Central memory CD4-positive, alpha-beta T cell (primary cell): ENCODE results near the gene MIF4GD.
"Not testable (repeated sequence)": the region's sequence is repeated elsewhere in the genome, so short reads cannot be mapped to it uniquely, and the experiment has no call there.

ENCODE experiments used
- DNase-seq: peaks from one replicate; pipeline ENCODE4 v3.0.0; 2022

The MIF4GD gene

DNA sequence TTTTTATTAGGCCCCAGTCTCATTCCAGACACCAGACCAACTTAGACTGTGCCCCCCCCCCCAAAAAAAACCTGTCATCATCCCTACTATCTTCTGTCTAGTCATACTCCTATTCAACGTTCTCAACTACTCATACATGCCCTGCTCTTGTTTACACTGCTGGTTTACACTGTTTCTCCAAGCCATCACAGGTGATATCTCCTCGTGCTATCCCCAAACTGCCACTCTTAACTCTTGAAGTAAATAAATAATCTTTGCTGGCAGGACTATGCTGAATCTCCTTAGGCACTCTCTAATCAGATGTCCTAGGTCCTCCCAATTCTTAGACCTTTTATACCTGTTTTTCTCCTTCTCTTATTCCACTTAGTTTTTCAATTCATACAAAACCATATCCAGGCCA lies 13.8 kb downstream of the MIF4GD start:
- not testable (repeated sequence) for DNase-seq

DNA sequence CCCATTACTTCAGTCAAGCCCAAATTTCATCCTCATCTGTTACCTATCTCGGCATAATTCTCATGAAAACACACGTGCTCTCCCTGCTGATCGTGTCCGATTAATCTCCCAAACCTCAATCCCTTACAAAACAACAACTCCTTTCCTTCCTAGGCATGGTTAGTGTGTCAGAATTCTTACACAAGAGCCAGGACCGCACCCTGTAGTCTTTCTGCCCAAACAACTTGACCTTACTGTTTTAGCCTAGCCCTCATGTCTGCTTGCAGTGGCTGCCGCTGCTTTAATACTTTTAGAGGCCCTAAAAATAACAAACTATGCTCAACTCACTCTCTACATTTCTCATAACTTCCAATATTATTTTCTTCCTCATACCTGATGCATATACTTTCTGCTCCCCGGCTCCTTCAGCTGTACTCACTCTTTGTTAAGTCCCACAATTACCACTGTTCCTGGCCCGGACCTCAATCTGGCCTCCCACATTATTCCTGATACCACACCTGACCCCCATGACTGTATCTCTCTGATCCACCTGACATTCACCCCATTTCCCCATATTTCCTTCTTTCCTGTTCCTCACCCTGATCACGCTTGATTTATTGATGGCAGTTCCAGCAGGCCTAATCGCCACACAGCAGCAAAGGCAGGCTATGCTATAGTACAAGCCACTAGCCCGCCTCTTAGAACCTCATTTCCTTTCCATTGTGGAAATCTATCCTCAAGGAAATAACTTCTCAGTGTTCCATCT lies 14.9 kb downstream of the MIF4GD start:
- not testable (repeated sequence) for DNase-seq

DNA sequence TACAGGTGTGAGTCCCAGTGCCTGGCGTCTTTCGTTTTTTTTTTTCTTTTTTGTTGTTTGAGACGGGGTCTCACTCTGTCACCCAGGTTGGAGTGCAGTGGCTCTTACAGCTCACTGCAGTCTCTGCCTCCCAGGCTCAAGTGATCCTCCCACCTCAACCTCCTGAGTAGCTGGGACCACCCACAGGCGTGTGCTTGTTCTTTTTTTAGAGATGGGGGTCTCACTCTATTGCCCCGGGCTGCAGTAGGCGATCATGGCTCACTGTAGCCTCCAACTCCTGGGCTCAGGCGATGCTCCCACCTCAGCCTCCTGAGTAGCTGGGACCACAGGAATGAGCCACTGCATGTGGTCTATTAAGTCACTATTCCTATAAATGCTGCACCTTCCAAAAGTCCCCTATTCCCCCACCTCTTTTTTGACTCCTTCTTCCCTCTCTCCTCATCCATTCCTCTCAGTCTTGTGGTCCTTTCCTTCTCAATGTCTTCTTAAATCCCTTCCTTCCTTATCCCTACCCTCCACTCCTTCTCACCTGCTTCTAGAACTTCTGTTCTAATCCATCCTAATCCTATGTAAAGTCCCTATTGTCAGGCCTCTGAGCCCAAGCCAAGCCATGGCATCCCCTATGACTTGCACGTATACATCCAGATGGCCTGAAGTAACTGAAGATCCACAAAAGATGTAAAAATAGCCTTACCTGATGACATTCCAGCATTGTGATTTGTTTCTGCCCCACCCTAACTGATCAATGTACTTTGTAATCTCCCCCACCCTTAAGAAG lies 18.8 kb downstream of the MIF4GD start:
- no peak for DNase-seq

DNA sequence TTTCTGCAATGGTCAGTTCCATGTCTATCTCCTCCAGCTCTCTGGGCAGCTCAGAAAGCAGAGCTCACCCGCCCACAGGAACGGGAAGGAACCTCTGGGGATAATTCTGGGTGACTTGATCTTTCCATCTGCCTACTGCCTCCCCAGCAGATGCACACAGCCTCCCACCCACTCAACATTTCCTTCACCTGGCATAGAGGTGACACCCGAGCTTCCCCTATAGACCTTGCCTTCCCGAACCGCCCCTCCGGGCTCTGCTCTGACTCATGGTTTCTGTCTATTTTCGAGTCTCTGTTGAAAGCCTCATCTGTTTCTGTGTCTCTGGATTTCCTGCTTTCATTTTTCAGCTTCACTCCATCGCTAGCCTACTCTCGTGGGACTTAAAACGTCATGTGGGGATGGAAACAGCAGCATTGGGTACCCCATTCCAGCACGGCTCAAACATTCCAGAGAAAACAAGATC lies 21.0 kb downstream of the MIF4GD start:
- peak; percentile 54 for DNase-seq

DNA sequence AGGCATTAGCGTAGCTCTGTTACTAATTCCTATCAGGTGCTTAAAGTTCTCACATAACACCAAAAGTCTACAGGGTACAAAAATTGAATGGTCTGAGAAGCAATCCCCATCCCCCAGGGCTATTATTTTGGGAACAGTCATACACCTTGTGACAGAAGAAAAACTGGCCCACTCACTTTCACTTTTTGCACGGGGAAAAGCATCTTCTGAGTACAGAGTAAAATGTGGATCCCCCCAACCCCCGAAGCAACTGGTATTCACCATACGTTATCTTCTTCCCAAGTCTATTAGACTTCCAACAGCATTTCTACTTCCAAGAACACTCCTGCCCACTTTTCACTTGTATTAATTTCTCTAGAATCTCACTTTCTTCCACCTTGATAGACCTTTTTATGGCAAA lies 21.5 kb downstream of the MIF4GD start:
- no peak for DNase-seq

DNA sequence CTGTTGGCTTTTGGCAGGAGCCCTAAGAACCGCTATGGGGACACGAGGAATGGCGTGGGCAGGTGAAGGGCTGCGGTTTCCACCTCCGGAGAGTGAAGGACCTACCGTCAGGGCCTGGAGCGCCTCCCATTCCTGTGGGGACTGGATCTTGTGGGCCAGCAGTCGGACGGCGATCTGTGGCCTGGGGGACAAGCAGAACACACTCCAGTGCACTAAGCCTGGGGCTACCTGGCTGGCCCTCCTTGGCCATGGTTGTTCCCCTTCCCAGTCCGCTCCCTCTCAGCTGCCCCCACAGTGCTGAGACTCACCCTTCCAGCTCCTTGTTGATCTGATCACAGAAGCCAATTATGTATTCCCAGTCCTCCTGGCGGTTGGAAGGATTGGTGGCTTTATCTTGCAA lies 24.6 kb downstream of the MIF4GD start:
- DNase-seq: no peak

DNA sequence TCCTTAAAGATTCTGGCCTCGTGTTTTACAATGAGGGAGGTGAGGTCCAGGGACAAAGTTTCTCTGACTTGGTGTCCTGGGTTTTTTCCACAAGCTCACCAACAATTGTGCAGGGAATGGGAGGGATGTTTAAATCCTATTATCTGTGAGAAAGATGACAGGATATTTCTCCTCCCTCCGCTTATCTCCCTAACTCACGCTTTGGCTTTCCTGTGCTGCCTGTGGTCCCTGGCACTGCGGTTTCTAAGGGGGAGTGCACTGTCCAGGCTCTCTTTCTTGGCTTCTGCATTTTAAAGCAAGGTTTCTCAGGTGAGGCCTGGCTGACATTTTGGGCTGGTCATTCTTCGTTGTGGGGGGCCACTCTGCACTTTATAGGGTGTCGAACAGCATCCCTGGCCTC lies 26.0 kb downstream of the MIF4GD start:
- no peak for DNase-seq

DNA sequence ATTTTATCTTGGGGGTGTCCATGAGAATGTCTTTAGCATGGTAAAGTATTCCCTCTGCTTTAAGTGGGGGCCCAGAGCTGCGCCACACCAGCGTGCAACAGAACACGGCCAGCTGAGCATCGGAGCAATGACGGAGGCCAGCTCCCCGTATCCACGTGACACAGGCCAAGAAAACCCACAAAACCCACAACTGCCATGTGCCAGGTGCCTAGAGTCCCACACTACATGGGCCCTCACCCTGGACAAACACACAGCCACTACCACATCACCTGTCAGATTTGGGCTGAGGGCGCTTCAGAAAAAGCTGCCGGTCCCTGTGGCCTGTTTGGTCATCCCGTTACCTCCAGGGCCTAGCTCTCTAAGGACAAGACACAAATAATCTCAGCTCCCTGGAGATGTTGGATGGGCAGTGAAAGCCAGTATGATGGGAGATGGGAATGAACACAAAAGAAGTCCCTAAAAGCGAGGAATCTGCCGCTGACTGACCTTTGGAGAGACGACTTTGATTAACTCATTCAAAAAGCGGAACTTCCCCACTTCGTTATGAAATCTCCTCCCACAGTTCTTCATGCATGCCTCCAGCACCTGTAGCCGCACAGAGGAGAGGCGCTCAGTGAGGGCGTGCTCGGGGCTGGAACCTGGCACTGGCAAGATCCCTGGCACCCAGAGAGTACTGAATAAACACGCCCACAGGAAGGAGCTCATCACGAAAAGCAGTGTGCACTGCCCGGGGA lies 26.7 kb downstream of the MIF4GD start:
- DNase-seq: no peak

DNA sequence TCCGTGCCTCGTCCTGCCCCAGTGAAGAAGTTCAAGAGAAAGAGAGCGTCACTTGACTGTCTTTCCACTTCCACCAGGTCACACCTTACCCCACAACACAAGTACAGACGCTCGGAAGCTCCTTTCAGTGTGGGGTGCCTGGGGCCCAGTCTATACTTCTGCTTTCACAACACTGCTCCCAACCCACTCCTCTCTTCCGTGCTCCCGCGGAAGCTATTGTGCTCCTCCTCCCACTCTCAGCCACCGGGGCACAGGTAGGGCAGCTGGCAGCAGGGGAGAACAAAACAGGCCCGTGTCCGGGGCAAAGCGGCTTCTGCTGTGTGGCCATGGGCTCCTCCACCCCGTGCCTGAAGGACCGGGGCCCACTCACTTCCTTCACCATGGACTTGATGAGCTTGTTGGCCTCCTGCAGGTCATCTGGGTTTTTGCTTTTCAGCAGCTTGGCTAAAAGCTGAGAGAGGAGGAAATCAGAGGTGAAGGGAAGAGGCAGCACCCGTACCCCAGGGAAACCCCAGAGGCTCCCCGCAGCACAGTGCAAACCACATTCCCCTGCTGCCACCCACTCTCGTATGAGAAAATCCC lies 28.5 kb downstream of the MIF4GD start:
- DNase-seq: peak; percentile 84

DNA sequence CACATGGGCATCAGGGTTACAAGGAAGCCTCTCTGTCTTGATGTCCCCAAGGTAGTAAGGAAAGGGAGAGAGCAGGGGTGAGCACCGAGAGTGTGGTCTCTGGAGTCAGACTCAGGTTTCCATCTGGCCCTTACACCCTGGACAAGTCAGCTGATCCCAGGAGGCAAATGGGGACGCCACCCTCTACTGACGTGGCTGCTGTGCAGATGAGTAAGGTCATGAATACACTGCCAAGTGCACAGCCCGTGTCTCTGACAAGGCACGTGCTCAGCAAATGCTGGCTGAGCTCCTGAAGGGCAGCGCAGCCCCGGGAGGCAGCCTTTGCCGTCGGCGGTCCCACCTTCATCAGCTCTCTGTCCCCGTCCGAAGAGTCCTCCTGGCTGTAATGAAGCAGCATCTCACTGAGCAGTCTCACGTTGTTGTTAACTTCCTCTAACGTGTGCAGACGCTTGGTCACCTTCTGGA lies 29.0 kb downstream of the MIF4GD start:
- DNase-seq: no peak

DNA sequence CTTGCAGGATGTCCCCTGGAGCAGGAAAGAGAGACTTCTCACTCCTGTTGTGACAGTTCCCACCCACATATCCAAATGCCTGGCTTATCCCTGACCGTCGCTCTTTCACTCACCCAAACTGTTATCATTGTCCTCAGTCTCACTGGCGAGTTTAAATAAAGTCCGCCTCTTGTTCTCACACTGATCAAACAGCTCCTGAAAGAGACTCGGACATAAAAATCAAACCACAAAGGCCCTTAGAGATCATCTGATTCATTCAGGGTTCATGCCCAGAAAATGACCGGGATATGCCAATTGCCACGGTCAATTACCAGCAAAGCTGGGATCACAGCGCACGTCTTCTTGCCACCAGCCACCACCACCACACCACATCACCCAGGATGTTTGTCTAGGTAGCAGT lies 29.5 kb downstream of the MIF4GD start:
- no peak for DNase-seq

DNA sequence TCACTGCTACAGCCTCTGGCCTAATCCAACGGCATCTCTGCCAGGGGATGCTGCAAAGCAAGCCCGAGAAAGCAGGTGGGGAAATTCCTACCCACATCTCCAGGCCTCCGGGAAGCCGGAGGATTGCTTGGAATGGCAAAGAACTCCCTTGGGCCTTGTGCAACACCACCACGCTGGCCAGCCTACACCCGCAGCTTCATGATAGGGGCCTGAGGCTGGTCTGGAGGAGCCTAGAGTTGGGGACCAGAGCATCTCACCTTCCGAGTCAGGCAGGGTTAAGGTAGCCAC lies 29.9 kb downstream of the MIF4GD start:
- DNase-seq: no peak

DNA sequence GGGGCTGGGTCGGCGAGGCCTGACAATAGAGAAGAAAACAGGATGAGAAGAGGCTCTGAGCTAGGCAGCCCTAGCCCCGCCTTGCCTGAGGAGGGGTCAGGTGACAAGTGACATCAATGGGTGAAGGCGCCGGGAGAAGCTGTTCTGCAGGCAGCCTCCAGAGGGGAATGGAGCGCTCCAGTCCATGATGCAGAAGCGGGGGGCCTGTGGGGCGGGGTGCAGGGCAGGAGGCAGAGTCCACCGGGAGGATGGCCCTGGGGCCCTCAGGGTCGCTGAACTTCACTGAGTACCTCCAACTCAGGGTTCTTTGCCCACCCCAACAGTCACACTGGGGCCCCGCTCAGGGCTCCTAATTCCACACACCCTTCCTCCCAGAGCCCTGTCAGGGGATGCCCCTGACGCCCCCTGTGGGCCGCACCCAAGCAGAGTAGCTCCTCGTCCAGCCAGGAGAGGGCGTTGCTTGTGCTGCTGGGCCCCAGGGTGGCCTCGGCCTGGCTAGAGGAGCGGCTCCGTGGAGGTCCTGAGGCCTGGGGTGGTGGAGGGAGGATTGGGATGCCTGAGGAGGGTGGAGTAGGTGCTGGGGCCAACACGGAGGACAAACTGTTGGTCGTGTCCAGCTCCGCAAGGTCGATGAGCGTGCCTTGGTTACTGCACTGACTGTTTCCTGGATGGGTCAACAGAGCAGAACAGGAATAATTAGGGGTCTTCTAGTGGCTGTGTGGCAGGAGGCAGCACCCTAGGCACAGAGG lies 30.5 kb downstream of the MIF4GD start:
- no peak for DNase-seq

DNA sequence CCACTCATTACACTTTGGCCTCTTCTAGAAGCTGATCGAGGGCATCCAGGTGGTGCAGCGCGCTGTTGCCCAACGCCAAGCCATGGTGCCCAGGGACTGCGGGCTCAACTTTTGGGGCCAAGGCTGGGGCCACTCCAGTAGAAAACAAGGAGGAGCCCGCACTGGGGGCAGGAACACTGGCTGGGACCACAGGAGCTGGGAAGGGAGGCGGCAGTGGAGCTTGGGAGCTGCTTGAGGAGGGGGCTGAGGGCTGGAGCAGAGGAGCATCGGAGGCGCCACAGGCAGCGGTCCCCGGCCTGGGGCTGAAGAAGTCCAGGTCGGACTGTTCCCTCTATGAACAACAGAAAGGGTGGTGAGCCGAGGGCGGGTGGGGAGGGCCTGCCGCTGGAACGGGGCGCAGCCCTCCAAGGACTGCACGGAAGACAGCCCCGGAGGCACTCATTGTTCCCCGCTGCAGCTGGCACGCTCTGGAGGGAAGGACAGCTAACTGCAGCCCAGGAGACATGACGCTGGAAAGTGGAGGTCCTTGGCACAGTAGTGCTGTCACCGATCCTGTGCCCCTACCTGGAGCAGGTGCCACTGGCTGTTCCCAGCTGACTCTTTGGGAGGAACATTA lies 31.1 kb downstream of the MIF4GD start:
- DNase-seq: no peak

DNA sequence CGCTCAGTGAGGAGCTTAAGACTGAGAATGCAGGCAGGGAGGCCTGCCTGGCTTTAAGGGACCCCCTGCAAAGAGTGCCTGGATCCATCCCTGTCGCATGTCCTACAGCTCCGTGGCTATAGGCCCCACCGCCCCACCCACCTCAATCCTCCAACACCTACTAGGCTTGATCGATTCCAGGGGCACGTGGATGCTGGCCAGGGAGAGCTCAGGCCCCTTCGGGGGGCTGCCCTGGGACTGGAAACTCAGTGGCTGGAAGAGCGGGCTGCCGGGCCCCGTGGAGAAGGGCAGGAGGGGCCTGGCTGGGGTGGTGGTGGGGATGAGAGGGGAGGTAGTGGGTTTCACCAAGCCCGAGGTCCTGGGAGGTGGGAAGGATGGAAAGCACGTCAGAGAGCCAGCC lies 31.8 kb downstream of the MIF4GD start:
- no peak for DNase-seq

DNA sequence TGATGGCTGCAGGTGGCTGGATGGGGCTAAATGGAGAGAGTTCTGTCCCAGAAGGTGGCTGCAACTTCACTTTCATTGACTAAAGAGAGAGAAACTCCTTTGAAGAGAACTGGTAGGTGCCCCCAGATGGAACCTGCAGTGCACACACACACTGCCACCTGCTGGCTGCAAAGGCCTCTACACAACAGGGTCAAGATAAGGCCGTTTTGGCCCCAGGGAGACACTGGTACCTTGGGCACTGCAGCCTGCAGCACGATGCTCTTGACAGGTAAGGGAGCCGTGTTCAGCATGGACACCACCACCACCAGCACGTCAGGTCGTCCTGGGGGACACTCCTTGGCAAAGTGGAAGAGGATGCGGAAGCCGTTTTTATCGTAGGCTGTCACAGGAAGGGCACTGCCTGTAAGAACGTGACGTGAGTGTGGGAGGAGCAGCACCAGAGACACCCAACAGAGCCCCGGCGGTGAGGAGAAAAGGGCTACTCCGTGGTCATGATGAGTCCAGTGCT lies 32.3 kb downstream of the MIF4GD start:
- DNase-seq: peak; percentile 63

DNA sequence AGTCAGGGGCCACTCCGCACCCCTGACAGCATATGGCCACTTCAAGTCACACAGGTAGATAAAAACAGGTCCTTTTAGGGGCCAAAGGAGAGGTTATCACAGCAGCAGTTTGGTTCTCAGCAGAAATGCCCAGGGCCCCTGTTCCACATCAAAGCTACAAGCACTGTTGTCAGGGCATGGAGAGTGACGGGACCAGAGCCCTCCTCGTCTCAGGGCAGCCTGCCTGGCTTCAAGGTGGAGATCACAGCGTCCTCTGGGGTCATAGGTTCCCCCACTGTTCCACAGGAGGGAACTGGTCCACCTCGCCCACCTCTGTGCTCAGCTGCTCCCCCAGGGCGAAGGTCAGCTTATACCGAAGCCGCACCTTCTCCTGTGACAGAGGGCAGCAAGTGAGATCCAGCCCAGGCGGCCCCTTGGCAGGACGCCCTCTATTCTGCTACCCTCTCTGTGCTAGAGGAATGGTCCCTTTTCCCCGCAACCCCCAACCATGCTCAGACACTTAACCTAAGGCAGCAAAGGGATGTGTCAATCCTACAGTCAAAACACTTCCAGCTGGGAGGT lies 32.9 kb downstream of the MIF4GD start:
- DNase-seq: no peak

DNA sequence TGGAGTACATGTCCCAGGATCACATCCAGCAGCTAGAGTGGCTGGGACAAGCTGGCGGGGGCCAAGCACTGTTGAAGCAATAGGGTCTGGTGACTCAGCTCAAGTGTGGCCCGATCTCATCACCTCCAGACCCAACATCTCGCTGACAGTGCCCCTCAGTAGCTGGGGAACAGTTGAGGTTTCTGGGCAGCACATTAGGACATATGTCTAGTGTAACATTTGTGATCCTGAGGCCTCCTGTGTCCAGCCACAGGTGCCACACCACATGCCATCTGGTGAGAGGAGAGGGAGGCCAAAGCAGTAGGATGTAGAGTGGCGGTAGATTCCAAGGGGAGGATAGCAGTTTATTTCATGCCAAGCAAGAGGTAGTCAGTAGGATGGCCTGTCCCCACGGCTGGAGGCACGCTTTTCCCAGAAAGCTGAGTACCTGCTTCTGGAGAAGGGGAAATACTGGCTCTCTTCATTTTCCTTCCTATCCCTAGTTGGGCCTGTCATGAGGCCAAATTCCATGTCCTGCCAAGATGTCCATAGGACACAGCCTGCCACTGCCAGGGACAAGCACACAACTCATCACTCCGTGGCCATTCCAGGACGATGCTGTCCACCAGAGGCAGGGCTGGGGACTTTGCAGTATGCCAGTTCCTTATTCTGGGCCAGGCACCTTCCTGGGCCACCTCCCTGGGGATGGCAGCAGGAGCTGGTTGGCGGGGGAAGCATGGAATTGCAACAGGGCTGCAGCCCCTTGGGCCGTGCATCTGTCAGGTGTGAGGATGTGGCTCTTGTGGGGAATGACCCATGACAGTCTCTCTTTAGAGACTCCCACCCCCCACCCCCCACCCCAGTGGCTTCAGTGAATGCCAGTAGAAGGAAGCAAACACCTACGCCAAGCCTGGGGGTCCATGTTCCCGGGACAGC lies 33.7 kb downstream of the MIF4GD start:
- DNase-seq: no peak

DNA sequence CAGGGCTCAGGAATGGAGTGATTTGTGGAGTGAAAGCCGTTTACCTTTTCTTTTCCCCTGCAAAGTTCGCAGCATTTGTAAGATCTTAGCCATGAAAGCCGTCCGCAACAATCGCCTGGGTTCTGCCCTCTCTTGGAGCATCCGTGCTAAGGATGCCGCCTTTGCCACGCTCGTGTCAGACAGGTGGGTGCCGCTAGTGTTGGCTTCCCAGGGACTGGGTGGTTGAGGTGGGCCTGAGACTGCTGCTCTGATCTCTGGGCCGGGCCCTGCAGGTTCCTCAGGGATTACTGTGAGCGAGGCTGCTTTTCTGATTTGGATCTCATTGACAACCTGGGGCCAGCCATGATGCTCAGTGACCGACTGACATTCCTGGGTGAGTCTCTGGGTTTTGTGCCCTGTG lies 38.2 kb downstream of the MIF4GD start:
- no peak for DNase-seq

DNA sequence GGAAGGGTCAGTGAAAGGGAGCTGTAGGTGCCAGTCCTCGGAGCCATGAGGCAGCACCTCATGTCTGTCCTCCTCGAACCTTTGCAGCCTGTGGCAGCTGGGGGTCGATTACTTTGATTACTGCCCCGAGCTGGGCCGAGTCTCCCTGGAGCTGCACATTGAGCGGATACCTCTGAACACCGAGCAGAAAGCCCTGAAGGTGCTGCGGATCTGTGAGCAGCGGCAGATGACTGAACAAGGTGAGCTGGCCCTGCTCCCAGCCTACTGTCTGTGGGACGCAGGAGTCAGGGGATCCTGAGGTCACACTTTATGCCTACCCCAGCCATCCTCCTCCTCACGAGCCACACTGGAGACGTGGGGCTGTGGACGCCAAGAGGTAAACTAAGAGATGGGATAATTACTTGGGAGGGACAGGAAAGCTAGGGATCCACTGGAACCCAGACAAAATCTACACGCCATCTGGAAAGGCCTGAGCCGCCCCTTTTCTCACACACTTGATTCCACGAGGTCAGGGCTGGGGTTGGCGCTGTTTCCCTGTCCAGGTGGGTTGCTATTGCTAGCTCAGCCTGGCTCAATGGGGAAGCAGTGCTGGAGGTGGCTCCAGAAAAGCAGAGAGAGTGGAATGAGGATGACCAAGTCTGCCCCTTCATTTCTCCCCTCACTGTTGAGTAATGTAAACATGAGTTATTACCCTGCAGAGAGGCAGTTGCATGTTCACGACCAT lies 39.1 kb downstream of the MIF4GD start:
- DNase-seq: no peak
